ENCODE results near the gene MAP4K5.

GRCh38 chr14:50577982-50578381 is 45.6 kb upstream of the MAP4K5 start:
- TF ChIP-seq, protein P1, sequence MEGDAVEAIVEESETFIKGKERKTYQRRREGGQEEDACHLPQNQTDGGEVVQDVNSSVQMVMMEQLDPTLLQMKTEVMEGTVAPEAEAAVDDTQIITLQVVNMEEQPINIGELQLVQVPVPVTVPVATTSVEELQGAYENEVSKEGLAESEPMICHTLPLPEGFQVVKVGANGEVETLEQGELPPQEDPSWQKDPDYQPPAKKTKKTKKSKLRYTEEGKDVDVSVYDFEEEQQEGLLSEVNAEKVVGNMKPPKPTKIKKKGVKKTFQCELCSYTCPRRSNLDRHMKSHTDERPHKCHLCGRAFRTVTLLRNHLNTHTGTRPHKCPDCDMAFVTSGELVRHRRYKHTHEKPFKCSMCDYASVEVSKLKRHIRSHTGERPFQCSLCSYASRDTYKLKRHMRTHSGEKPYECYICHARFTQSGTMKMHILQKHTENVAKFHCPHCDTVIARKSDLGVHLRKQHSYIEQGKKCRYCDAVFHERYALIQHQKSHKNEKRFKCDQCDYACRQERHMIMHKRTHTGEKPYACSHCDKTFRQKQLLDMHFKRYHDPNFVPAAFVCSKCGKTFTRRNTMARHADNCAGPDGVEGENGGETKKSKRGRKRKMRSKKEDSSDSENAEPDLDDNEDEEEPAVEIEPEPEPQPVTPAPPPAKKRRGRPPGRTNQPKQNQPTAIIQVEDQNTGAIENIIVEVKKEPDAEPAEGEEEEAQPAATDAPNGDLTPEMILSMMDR (conservative IDR thresholded peaks at IDR 0.05 in 1 of 2, IDR thresholded peaks at IDR 0.05 in 1 of 2; ENCODE audit: extremely low read depth in 1 of 2, insufficient read depth in 1 of 2, low read depth in 1 of 2, low read length in 2 of 2): no peak
- no peak for TF ChIP-seq EZH2 (IDR thresholded peaks at IDR 0.05; ENCODE audit: borderline replicate concordance, low read length)
